A673 (cell line): ENCODE measurements around the gene AGTPBP1.

ENCODE experiments used
- EZH2 ChIP-seq: fragments of 200-600 bp; sonication (generic); IDR thresholded peaks from 2 replicates; pipeline ENCODE4 v1.6.1; 2017; ENCODE audit warnings: borderline replicate concordance, low read depth, mild to moderate bottlenecking, mixed read lengths, antibody characterized with exemption, low read length; ENCODE audit not compliant: poor library complexity, severe bottlenecking
- TF ChIP-seq, protein P1 (sequence below): fragments of 300-800, 200-600 bp; sonication (generic); conservative IDR thresholded peaks from 2 replicates; pipeline ENCODE4 v1.5.1; 2017; ENCODE audit warnings: low read depth, mild to moderate bottlenecking, antibody characterized with exemption, low read length, moderate library complexity, mixed read lengths

DNA sequence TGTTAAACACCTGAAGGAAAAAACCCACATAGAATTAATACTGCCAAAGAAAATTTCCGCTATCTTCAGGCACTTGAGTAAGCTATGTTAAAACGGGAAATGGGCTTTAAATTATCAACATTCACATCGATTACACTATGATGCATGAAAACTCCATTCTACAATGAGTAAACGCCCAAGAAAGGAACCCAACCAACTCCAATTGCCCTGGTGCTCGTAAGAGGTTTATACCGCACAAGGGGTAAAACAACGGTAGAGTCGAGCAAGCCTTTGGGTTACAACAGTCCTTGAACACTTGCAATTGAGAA is 1.0 kb downstream of the AGTPBP1 start:
- TF ChIP-seq, protein P1, sequence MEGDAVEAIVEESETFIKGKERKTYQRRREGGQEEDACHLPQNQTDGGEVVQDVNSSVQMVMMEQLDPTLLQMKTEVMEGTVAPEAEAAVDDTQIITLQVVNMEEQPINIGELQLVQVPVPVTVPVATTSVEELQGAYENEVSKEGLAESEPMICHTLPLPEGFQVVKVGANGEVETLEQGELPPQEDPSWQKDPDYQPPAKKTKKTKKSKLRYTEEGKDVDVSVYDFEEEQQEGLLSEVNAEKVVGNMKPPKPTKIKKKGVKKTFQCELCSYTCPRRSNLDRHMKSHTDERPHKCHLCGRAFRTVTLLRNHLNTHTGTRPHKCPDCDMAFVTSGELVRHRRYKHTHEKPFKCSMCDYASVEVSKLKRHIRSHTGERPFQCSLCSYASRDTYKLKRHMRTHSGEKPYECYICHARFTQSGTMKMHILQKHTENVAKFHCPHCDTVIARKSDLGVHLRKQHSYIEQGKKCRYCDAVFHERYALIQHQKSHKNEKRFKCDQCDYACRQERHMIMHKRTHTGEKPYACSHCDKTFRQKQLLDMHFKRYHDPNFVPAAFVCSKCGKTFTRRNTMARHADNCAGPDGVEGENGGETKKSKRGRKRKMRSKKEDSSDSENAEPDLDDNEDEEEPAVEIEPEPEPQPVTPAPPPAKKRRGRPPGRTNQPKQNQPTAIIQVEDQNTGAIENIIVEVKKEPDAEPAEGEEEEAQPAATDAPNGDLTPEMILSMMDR = no peak
- no peak for TF ChIP-seq EZH2
